Right lung (tissue), 5 donors: ENCODE results near the gene UVRAG. TPM values are rescaled to one million over a fixed set of nuclear protein-coding genes. Genes with fewer than 3 reads are reported as not detected.

Experiments
- DNase-seq, 2 donors: peaks; one replicate each; pipeline ENCODE4 v3.0.0-alpha.2; 2013
- polyA plus RNA-seq, 5 donors: library from polyadenylated mRNA; unstranded; fragments of 120-200 nt; gene quantifications; one replicate each; pipeline versions ENCODE4 v1.2.1 to v1.2.3, GENCODE V29; 2013; ENCODE audit warnings: inconsistent platforms in 1 of 5, low replicate concordance in 1 of 5; ENCODE audit not compliant: insufficient read length in 5 of 5, insufficient read depth in 1 of 5

The UVRAG gene
- polyA plus RNA-seq, 5 donors = 19.0 to 25.0 (median 21.4) TPM

DNA sequence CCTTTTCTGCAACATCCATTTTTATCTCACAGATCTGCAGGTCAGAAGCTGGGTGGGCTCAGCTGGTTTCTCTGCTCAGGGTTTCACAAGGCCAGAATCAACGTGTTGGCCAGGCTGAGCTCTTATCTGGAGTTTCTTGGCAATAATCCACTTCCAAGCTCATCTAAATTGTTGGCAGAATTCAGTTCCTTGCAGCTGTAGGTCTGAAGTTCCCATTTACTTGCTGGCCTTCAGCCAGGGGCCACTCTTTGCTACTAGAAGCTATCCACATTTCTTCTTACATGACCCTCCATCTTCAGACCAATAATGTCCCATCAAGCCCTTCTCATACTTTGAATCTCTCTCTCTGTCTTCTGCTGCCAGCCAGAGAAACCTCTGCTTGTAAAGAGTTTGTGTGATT lies 287.8 kb downstream of the UVRAG start:
- DNase-seq = peak; percentile 93 to 94

DNA sequence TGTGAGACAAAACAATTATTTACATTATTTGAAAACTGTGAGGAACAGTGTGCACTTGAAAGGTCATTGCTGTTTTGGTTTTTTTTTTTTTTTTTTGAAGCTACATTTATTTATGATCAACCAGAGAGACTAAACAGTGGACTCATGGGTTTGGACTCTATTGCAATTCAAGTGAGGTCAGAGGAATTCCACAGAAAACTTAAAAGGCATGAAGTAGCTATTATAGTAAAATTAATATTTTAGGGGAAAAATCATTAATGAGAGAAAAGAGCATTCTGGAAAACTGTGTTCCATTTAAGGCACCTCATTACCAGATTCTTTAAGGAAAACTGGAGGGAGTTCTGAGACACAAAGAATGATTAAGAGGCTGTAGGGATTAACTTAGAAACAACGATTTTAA lies 288.4 kb downstream of the UVRAG start:
- DNase-seq = peak; percentile 81 to 90

- peak in 1 of 2 donors; percentile 38 for DNase-seq
Measured at GRCh38 chr11:76104285-76104684, 289.3 kb downstream of the UVRAG start.

- DNase-seq = no peak
Measured at GRCh38 chr11:76105637-76106036, 290.6 kb downstream of the UVRAG start.

- no peak for DNase-seq
Measured at GRCh38 chr11:76107971-76108370, 293.0 kb downstream of the UVRAG start.

DNA sequence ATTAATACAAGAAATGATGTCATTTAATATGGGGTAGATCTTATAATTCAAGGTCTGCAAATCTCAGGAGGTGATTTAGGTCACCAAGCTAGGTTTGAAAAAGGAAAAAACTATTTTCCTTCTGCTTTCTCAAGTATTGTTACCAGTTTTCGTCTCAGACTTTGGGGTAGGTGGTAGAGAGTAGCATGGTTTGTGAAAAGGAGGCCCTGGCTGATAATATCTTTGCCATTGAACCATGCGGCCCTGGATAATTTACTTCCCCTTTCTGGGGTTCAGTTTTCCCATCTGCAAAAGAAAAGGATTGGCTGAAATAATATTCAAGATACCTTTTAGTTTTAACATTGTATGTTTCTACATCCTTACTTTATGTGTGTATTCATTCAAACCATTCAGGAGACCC lies 299.2 kb downstream of the UVRAG start:
- DNase-seq = no peak

DNA sequence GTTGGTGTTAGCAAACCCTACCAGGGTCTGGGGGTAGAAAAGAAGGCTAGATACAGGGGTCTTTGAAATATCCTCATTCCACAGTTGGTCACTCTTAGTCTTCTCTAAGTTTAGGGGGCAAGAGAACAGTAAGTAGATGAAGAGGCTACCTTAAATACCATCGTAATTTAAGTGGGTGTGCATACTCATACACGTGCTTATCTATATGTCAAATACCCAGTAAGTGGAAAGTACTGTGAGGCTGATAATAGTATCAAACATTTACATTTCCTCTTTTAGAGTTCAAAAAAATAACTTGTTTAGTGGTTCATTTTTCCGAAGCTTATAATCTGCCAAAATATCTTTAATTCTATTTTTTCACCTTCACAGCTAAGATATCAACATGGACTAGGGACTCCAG lies 300.5 kb downstream of the UVRAG start:
- DNase-seq = no peak

DNA sequence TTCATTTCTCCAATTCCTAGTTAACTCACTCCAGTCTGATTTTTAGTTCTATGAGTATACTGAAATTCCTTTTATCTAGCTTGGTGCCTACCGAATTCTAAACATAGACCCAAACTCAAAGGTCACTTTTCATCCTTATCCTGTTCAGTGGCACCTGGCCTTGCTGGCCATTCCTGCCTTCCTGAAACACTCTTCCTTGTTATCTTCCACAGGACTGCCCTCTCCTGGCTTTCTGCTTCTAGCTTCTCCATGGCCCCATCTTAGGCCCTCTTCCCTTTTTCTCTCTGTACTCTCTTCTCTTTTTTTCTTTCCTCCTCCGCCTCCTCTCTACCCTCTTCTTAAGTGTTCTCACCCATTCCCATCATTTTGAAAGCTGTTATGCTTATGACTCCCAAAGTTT lies 304.0 kb downstream of the UVRAG start:
- DNase-seq = no peak

DNA sequence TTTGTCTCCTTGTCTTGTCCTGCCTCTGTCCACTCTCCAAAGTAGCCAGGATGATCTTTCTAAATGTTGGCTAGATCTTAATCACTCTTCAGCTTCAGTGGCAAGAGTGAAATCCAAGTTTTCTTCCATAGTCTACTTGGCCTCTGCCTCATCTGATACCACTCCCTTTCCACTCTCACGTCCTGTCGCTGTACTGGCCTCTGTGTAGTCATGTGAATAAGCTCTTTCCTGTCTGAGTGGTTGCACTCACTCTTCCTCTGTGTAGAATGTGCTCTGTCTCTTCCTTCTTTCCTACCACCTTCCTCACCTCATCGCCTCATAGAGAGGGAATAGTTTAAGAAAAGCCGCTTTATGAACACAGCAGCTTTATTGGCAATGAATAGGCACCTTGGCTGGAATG lies 304.8 kb downstream of the UVRAG start:
- DNase-seq = no peak

- DNase-seq = peak; percentile 61 to 64
Measured at GRCh38 chr11:76120513-76121101, 305.6 kb downstream of the UVRAG start.

DNA sequence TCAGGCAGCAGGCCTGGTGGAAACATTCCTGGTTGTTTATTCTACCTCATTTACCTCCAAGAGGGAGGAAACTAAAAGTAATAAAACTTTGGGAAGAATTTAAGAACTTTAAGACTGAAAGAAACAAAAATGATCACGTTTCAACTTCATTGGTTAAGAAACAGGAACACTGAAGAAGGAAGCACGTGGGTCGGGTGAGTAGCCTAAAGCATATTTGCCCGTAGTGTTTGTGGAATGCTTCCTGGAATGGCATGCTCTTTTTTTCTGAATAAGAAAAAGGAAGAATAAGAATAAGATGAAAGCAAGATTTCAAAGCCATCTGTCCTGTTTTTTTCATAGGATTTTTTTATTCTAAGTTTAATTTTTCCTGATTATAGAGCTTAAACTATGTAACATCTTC lies 308.2 kb downstream of the UVRAG start:
- no peak for DNase-seq

GRCh38 chr11:76124905-76125770 lies 310.1 kb downstream of the UVRAG start:
- no peak for DNase-seq

GRCh38 chr11:76129729-76130128 lies 314.7 kb downstream of the UVRAG start:
- DNase-seq = no peak

DNA sequence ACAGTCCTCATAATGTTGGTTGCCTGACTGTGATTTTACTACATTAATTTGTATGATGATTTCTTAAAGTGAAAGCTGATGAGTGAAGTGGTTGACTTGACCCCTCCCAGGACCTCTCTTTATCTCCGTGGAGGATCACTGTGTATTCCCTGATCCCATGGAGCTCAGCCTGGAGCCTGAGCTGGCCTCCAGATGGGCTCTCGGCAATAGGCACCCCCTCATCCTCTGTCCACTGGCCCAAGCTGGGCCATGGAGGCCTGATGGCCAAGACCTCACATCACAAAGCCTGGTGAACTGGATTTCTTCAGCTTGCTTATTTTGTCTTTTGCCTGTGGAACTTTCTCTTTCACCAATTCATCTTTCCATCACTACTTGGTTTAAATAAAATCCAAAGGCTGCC lies 316.1 kb downstream of the UVRAG start:
- DNase-seq = no peak

- peak; percentile 48 to 57 for DNase-seq
Measured at GRCh38 chr11:76131671-76132631, 316.9 kb downstream of the UVRAG start.

DNA sequence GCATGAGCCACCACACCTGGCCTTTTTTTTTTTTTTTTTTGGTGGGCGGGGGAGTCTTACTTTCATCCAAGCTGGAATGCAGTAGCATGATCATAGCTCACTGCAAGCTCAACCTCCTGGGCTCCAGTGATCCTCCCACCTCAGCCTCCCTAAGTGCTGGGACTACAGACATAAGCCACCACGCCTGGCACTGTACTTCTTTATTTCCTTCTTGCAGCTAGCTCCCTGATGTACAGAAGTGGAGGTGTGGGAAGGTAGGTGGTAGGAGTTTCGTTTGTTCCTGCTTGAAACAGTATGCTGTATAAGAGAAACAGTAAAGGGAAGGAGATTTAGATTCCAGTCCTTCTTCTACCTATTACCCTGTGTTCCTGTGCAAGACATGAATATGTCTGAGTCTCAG lies 319.2 kb downstream of the UVRAG start:
- DNase-seq = no peak

DNA sequence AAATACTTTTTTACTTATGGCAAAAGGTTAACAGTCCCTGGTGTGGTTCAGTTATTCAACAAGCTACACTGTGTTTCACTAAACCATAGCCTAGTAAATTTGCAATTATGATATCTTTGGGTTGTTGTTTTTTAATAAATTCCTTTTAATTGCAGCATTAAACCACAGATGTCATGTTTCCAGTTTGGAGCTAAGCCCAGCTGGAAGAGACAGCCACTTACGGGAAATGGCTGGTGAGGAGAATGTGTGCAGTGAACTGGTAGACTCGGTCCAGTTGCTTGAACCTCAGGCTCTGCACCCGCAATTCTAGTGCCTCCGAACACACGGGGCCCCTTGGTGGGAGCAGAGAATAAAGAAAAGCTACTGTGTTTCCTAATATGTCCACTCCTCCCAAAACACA lies 320.5 kb downstream of the UVRAG start:
- no peak for DNase-seq

- no peak for DNase-seq
Measured at GRCh38 chr11:76139314-76139713, 324.3 kb downstream of the UVRAG start.

DNA sequence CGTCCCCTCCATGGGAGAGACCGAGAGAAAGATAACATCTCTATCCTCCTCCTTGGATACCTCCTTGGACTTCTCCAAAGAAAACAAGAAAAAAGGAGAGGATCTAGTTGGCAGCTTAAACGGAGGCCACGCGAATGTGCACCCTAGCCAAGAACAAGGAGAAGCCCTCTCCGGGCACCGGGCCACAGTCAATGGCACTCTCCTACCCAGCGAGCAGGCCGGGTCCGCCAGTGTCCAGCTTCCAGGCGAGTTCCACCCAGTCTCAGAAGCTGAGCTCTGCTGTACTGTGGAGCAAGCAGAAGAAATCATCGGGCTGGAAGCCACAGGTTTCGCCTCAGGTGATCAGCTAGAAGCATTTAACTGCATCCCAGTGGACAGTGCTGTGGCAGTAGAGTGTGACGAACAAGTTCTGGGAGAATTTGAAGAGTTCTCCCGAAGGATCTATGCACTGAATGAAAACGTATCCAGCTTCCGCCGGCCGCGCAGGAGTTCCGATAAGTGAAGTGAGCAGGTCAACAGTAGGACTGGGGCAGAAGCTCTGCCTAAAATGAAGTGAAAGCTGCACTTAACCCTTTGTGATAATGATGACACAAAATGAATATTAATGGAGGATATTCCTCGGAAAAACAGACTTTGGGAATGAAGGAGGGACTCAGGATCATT lies 326.0 kb downstream of the UVRAG start:
- no peak for DNase-seq

- no peak for DNase-seq
Measured at GRCh38 chr11:76141901-76142588, 327.0 kb downstream of the UVRAG start.

- DNase-seq = no peak
Measured at GRCh38 chr11:76143274-76143673, 328.3 kb downstream of the UVRAG start.
